SK-N-SH treated with all-trans-retinoic acid at 6 μM for 48 hours (cell line): ENCODE results near the gene PHLDB1.

Experiments
- ATAC-seq: fragments of 200-7000 bp; cut with Tn5 transposase; 3 replicates; pipeline ENCODE4 v1.9.1; 2020; ENCODE audit warnings: mild to moderate bottlenecking, moderate library complexity
- ARNTL ChIP-seq: fragments of 450-650 bp; formaldehyde crosslinking; IDR thresholded peaks from 2 replicates; pipeline ENCODE4 v1.5.0; 2020; ENCODE audit warnings: low read depth, mild to moderate bottlenecking, moderate library complexity, borderline replicate concordance
- BACH2 ChIP-seq: fragments of 250-450 bp; sonication (Bioruptor Pico); IDR thresholded peaks from 2 replicates; pipeline ENCODE4 v1.9.0; 2021; ENCODE audit warnings: mild to moderate bottlenecking, borderline replicate concordance
- CREB5 ChIP-seq: fragments of 250-450 bp; sonication (Bioruptor Pico); IDR thresholded peaks from 2 replicates; pipeline ENCODE4 v1.5.1; 2020; ENCODE audit warnings: low read depth, mild to moderate bottlenecking, moderate library complexity
- CSDC2 ChIP-seq: fragments of 250-450 bp; sonication (Bioruptor Pico); IDR thresholded peaks from 2 replicates; pipeline ENCODE4 v1.5.0; 2020; ENCODE audit warnings: mild to moderate bottlenecking, moderate library complexity
- CSRNP3 ChIP-seq: fragments of 250-450 bp; sonication (Bioruptor Pico); IDR thresholded peaks from 2 replicates; pipeline ENCODE4 v1.5.1; 2021; ENCODE audit warnings: mild to moderate bottlenecking, moderate library complexity
- ESRRG ChIP-seq: fragments of 250-450 bp; sonication (Bioruptor Pico); IDR thresholded peaks from 2 replicates; pipeline ENCODE4 v1.6.1; 2021; ENCODE audit warnings: mild to moderate bottlenecking
- GLIS3 ChIP-seq: fragments of 250-450 bp; sonication (Bioruptor Pico); IDR thresholded peaks from 2 replicates; pipeline ENCODE4 v1.5.0; 2020; ENCODE audit warnings: mild to moderate bottlenecking, moderate library complexity
- ISL1 ChIP-seq: fragments of 250-450 bp; sonication (Bioruptor Pico); IDR thresholded peaks from 2 replicates; pipeline ENCODE4 v2.1.2; 2022; ENCODE audit warnings: mild to moderate bottlenecking, moderate library complexity
- OSR1 ChIP-seq: fragments of 250-450 bp; sonication (Bioruptor Pico); IDR thresholded peaks from 2 replicates; pipeline ENCODE4 v1.8.0; 2022; ENCODE audit warnings: moderate library complexity, mild to moderate bottlenecking, inconsistent platforms
- PATZ1 ChIP-seq: fragments of 250-450 bp; sonication (Bioruptor Pico); IDR thresholded peaks from 2 replicates; pipeline ENCODE4 v1.8.0; 2020; ENCODE audit warnings: mild to moderate bottlenecking, moderate library complexity, borderline replicate concordance
- POU6F1 ChIP-seq: fragments of 250-450 bp; sonication (Bioruptor Pico); IDR thresholded peaks from 2 replicates; pipeline ENCODE4 v1.8.0; 2021; ENCODE audit warnings: low read depth, mild to moderate bottlenecking, moderate library complexity, borderline replicate concordance
- PPARA ChIP-seq: fragments of 250-450 bp; sonication (Bioruptor Pico); IDR thresholded peaks from 2 replicates; pipeline ENCODE4 v1.5.0; 2020; ENCODE audit warnings: mild to moderate bottlenecking, borderline replicate concordance
- RARB ChIP-seq: fragments of 250-450 bp; sonication (Bioruptor Pico); IDR thresholded peaks from 2 replicates; pipeline ENCODE4 v1.8.0; 2021; ENCODE audit warnings: mild to moderate bottlenecking, moderate library complexity
- SNAI2 ChIP-seq: fragments of 250-450 bp; sonication (Bioruptor Pico); IDR thresholded peaks from 2 replicates; pipeline ENCODE4 v1.5.0; 2020; ENCODE audit warnings: mild to moderate bottlenecking, moderate library complexity
- TCF4 ChIP-seq: fragments of 250-450 bp; sonication (Bioruptor Pico); IDR thresholded peaks from 2 replicates; pipeline ENCODE4 v1.8.0; 2021; ENCODE audit warnings: mild to moderate bottlenecking, moderate library complexity, borderline replicate concordance
- TOX ChIP-seq: fragments of 250-450 bp; sonication (Bioruptor Pico); IDR thresholded peaks from 2 replicates; pipeline ENCODE4 v1.8.0; 2021; ENCODE audit warnings: mild to moderate bottlenecking, moderate library complexity, borderline replicate concordance
- TSHZ2 ChIP-seq: fragments of 250-450 bp; sonication (Bioruptor Pico); IDR thresholded peaks from 2 replicates; pipeline ENCODE4 v1.5.0; 2020; ENCODE audit warnings: mild to moderate bottlenecking, moderate library complexity
- ZFP3 ChIP-seq: fragments of 250-450 bp; sonication (Bioruptor Pico); IDR thresholded peaks from 2 replicates; pipeline ENCODE4 v1.5.0; 2020; ENCODE audit warnings: mild to moderate bottlenecking, moderate library complexity
- ZFP30 ChIP-seq: fragments of 450-650 bp; formaldehyde crosslinking; IDR thresholded peaks from 2 replicates; pipeline ENCODE4 v1.5.0; 2022; ENCODE audit warnings: mild to moderate bottlenecking, moderate library complexity
- ZNF565 ChIP-seq: fragments of 450-650 bp; formaldehyde crosslinking; conservative IDR thresholded peaks from 2 replicates; pipeline ENCODE4 v1.5.0; 2020; ENCODE audit warnings: low read depth, mild to moderate bottlenecking, moderate library complexity

PHLDB1 gene

GRCh38 chr11:118672846-118673245 is 65.4 kb downstream of the PHLDB1 start:
- ATAC-seq = no peak

GRCh38 chr11:118673361-118674081 is 66.1 kb downstream of the PHLDB1 start:
- ATAC-seq = no peak
- TF ChIP-seq TSHZ2 = no peak
- TF ChIP-seq PATZ1 (CRISPR knock-in tag) = no peak
- no peak for TF ChIP-seq ZNF565 (CRISPR knock-in tag)
- no peak for TF ChIP-seq RARB (CRISPR knock-in tag)
- TF ChIP-seq ARNTL = no peak
- no peak for TF ChIP-seq ZFP3 (CRISPR knock-in tag)
- no peak for TF ChIP-seq ESRRG
- TF ChIP-seq, all 23 proteins: peak for 0

More at GRCh38 chr11:118672846-118673245, 65.4 kb downstream of the PHLDB1 start:
- no peak for TF ChIP-seq RARB (CRISPR knock-in tag)
- no peak for TF ChIP-seq POU6F1 (CRISPR knock-in tag)
- no peak for TF ChIP-seq TOX
- no peak for TF ChIP-seq PPARA (CRISPR knock-in tag)
- TF ChIP-seq GLIS3 (CRISPR knock-in tag) = no peak

GRCh38 chr11:118674082-118674435 is 66.6 kb downstream of the PHLDB1 start:
- no peak for TF ChIP-seq ZFP3 (CRISPR knock-in tag)
- TF ChIP-seq ISL1 = no peak
- no peak for TF ChIP-seq ZNF565 (CRISPR knock-in tag)
- no peak for TF ChIP-seq PPARA (CRISPR knock-in tag)
- no peak for TF ChIP-seq RARB (CRISPR knock-in tag)
- no peak for TF ChIP-seq CSRNP3 (CRISPR knock-in tag)
- no peak for TF ChIP-seq GLIS3 (CRISPR knock-in tag)
- no peak for TF ChIP-seq TCF4 (CRISPR knock-in tag)
- ATAC-seq = no peak

DNA sequence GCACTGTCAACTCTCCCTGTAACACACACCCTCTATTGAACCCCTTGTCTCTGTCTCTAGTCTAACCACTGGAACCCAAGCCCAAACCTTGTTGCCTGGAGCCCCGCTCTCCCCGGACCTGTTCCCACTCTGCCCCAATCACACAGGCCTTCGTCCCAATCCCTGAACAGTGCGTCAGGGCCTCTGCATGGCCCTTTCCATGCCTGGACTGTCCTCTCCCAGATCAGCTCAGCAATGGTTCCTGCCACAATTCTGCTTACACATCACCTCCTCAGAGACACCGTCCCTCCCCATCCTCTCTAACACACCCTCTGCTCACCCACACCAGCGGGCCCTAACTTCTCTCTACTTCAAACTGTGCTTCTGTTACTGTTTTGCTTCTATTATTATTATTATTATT is 70.6 kb downstream of the PHLDB1 start:
- no peak for ATAC-seq
- TF ChIP-seq ARNTL (no peak), ZNF565 (CRISPR knock-in tag) (no peak), ESRRG (no peak), TOX (no peak), CREB5 (no peak), GLIS3 (CRISPR knock-in tag) (no peak), CSDC2 (CRISPR knock-in tag) (no peak), POU6F1 (CRISPR knock-in tag) (no peak), TSHZ2 (no peak), TCF4 (CRISPR knock-in tag) (no peak), OSR1 (CRISPR knock-in tag) (no peak), ZFP3 (CRISPR knock-in tag) (no peak), ZFP30 (CRISPR knock-in tag) (no peak), BACH2 (CRISPR knock-in tag) (no peak), SNAI2 (no peak), RARB (CRISPR knock-in tag) (no peak)
